GM12874 (cell line): ENCODE measurements around the gene SEMA6D.

Source experiments
- CTCF ChIP-seq: IDR thresholded peaks from 2 replicates; pipeline ENCODE4 v1.5.1; 2011; ENCODE audit warnings: low read depth, mild to moderate bottlenecking, control low read depth, low read length, moderate library complexity; ENCODE audit not compliant: insufficient read depth

Gene SEMA6D

GRCh38 chr15:47726399-47726823, 9.1 kb downstream of the SEMA6D start:
- no peak for TF ChIP-seq CTCF

- no peak for TF ChIP-seq CTCF
Observed at GRCh38 chr15:47727137-47727536, 9.8 kb downstream of the SEMA6D start.

DNA sequence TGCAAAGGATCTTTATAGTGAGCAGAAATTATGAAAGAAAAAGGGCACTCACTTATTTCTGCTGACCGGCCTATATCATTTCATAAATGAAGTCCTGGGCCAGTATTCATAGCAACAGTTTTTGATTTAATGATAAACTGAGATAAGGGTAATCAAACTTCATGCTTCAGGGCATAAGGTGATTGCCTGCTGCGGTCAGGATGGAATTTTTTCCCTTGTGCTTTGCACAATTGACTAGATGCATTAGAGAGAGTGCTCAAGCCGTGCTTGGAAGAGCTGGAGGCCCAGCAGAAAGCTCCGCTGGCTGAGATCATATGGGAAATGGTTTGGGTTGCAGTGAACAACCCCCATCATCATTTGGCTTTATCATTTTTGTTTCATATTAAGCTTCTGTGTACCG, 10.4 kb downstream of the SEMA6D start:
- no peak for TF ChIP-seq CTCF

DNA sequence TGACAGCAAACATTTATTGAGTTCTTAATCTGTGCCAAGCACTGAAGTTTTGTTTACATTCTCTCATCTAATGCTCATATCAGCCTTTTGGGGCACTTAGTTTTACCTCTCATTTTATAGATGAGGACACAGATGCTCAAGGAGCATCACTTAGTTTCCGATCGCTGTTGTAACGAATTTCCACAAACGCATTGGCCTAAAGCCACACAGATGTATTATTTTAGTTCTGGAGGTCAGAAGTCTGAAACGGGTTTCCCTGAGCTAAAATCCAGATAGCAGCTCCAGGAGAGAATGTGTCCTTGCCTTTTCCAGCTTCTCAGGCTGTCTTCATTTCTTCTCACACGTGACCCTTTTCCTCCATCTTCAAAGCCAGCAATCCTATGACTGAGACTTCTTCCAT, 11.1 kb downstream of the SEMA6D start:
- no peak for TF ChIP-seq CTCF

DNA sequence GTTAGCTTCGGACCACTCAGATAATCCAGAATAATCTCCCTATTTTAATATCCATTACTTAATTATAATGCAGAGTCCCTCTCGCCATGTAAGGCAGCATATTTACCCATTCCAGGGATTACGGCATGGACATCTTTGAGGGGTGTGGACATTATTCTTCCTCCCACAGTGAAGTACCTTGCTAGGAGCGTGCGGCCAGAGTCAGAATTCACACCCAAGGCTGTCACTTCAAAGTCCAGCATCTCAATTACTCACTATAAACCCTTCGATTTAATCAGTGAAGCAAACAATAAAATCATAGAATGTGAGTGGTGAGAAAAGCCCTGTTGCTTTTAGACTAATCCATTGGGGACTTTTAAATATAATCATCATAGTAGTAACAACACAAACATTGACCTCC, 11.6 kb downstream of the SEMA6D start:
- no peak for TF ChIP-seq CTCF

- TF ChIP-seq CTCF, result no peak
Observed at GRCh38 chr15:47731230-47731629, 13.9 kb downstream of the SEMA6D start.

- TF ChIP-seq CTCF, result no peak
Observed at GRCh38 chr15:47732248-47732647, 14.9 kb downstream of the SEMA6D start.

GRCh38 chr15:47733085-47733484, 15.8 kb downstream of the SEMA6D start:
- no peak for TF ChIP-seq CTCF
